Ishikawa (cell line): ENCODE data around the gene FGF11.

Source experiments
- EP300 ChIP-seq: IDR thresholded peaks from 2 replicates; pipeline ENCODE4 v1.6.1; 2012; ENCODE audit warnings: borderline replicate concordance
- FOXM1 ChIP-seq: IDR thresholded peaks from 2 replicates; pipeline ENCODE4 v1.6.1; 2012; ENCODE audit warnings: low read depth, borderline replicate concordance
- MAX ChIP-seq: IDR thresholded peaks from 2 replicates; pipeline ENCODE4 v1.6.1; 2012
- TAF1 ChIP-seq: IDR thresholded peaks from 2 replicates; pipeline ENCODE4 v1.6.1; 2012; ENCODE audit warnings: low read depth, mild to moderate bottlenecking
- TEAD4 ChIP-seq: IDR thresholded peaks from 2 replicates; pipeline ENCODE4 v1.6.1; 2012
- YY1 ChIP-seq: IDR thresholded peaks from 2 replicates; pipeline ENCODE4 v1.6.1; 2012; ENCODE audit warnings: low read depth
- ZBTB7A ChIP-seq: IDR thresholded peaks from 2 replicates; pipeline ENCODE4 v1.6.1; 2012; ENCODE audit warnings: low read depth
- TF ChIP-seq, protein P1 (sequence below): IDR thresholded peaks from 2 replicates; pipeline ENCODE4 v1.6.1; 2012; ENCODE audit warnings: low read depth, mild to moderate bottlenecking

DNA sequence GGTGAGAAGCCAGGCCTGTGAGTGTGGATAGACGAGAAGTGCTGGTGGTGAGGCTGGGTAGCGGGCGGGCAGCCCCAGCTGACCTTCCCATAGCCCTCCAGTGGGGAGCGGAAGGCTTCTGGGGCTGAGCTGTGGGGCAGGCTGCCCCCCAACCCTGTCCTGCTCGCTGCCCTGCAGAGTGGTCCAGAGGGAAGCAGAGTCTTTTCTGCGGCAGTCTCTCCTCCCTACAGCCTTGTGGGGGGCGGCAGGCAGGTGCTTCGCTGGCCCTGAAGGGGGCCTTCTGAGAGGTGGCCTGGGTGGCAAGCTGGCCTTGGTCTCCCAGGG is 27.9 kb upstream of the FGF11 start:
- TF ChIP-seq MAX (no peak), FOXM1 (no peak), TAF1 (no peak), TEAD4 (no peak), EP300 (no peak), ZBTB7A (no peak), YY1 (no peak)
- TF ChIP-seq, protein P1, sequence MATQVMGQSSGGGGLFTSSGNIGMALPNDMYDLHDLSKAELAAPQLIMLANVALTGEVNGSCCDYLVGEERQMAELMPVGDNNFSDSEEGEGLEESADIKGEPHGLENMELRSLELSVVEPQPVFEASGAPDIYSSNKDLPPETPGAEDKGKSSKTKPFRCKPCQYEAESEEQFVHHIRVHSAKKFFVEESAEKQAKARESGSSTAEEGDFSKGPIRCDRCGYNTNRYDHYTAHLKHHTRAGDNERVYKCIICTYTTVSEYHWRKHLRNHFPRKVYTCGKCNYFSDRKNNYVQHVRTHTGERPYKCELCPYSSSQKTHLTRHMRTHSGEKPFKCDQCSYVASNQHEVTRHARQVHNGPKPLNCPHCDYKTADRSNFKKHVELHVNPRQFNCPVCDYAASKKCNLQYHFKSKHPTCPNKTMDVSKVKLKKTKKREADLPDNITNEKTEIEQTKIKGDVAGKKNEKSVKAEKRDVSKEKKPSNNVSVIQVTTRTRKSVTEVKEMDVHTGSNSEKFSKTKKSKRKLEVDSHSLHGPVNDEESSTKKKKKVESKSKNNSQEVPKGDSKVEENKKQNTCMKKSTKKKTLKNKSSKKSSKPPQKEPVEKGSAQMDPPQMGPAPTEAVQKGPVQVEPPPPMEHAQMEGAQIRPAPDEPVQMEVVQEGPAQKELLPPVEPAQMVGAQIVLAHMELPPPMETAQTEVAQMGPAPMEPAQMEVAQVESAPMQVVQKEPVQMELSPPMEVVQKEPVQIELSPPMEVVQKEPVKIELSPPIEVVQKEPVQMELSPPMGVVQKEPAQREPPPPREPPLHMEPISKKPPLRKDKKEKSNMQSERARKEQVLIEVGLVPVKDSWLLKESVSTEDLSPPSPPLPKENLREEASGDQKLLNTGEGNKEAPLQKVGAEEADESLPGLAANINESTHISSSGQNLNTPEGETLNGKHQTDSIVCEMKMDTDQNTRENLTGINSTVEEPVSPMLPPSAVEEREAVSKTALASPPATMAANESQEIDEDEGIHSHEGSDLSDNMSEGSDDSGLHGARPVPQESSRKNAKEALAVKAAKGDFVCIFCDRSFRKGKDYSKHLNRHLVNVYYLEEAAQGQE: no peak
